DOHH2 (cell line): ENCODE data around the gene SCD5.

Source experiments
- H3F3A ChIP-seq: fragments of 200-600 bp; sonication (generic), shearing (Covaris generic); 2 replicates; pipeline ENCODE4 v1.6.0; 2016; ENCODE audit warnings: antibody characterized with exemption, mild to moderate bottlenecking; ENCODE audit not compliant: control insufficient read depth, insufficient read depth
- H3K27ac ChIP-seq: fragments of 200-600 bp; sonication (generic); 2 replicates; pipeline ENCODE4 v1.5.1; 2014; ENCODE audit warnings: low read depth, mild to moderate bottlenecking, low read length, moderate library complexity
- H3K27me3 ChIP-seq: fragments of 200-600 bp; sonication (generic); 2 replicates; pipeline ENCODE4 v1.6.1; 2014; ENCODE audit warnings: mild to moderate bottlenecking, low read length, mixed read lengths; ENCODE audit not compliant: control insufficient read depth
- H3K36me3 ChIP-seq: fragments of 200-600 bp; sonication (generic); 2 replicates; pipeline ENCODE4 v1.6.1; 2014; ENCODE audit warnings: mild to moderate bottlenecking, low read length, moderate library complexity, mixed read lengths; ENCODE audit not compliant: control insufficient read depth
- H3K4me1 ChIP-seq: fragments of 200-600 bp; sonication (generic); 2 replicates; pipeline ENCODE4 v1.6.1; 2014; ENCODE audit warnings: mild to moderate bottlenecking, low read length, mixed read lengths; ENCODE audit not compliant: control insufficient read depth
- H3K4me2 ChIP-seq: fragments of 200-600 bp; sonication (generic); 2 replicates; pipeline ENCODE4 v1.6.0; 2014; ENCODE audit warnings: mild to moderate bottlenecking, low read length, moderate library complexity
- H3K4me3 ChIP-seq: fragments of 200-600 bp; sonication (generic); 2 replicates; pipeline ENCODE4 v1.5.1; 2014; ENCODE audit warnings: mild to moderate bottlenecking, low read length, mixed read lengths
- H3K79me2 ChIP-seq: fragments of 200-600 bp; sonication (generic); 2 replicates; pipeline ENCODE4 v1.6.1; 2014; ENCODE audit warnings: mild to moderate bottlenecking, low read length, mixed read lengths; ENCODE audit not compliant: control insufficient read depth
- H3K9me2 ChIP-seq: fragments of 200-600 bp; sonication (generic); replicated peaks from 2 replicates; pipeline ENCODE4 v1.6.1; 2014; ENCODE audit warnings: mild to moderate bottlenecking, low read length, mixed read lengths; ENCODE audit not compliant: control insufficient read depth
- H3K9me3 ChIP-seq: fragments of 200-600 bp; sonication (generic); 2 replicates; pipeline ENCODE4 v1.6.1; 2014; ENCODE audit warnings: antibody characterized with exemption, low read length, mixed read lengths; ENCODE audit not compliant: control insufficient read depth, insufficient read depth
- H4K20me1 ChIP-seq: fragments of 200-600 bp; sonication (generic); 2 replicates; pipeline ENCODE4 v1.6.0; 2014; ENCODE audit warnings: low read depth, mild to moderate bottlenecking, antibody characterized with exemption, low read length, moderate library complexity; ENCODE audit not compliant: control insufficient read depth, insufficient read depth
- EZH2phosphoT487 ChIP-seq: fragments of 200-600 bp; sonication (generic); IDR thresholded peaks from 2 replicates; pipeline ENCODE4 v1.6.1; 2017; ENCODE audit warnings: borderline replicate concordance, mild to moderate bottlenecking, antibody characterized with exemption, low read length, moderate library complexity, mixed read lengths
- TF ChIP-seq, protein P1 (sequence below): fragments of 200-600 bp; sonication (generic); IDR thresholded peaks from one replicate; pipeline ENCODE4 v1.5.1; 2014; ENCODE audit warnings: antibody characterized with exemption, mild to moderate bottlenecking, low read depth, low read length; ENCODE audit not compliant: poor library complexity, severe bottlenecking

Gene SCD5

DNA sequence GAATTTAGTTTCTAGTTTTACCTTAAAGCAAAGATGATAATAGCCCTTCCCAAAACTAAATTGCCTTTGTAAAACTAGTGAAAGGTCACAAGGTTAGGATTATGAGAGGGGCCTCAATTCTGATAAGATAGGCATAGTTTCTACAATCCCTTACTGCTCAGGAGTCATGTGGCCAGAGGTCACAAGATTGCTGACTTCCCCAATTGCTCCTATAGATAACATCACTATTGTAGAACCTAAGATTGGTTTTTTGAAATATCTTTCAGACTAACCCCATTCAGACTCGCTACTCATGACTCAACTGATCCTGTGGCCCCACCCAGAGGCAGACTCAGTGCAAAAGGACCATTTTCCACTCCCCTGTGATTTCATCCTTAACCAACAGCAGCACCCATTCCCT is 70.3 kb downstream of the SCD5 start:
- H3K4me2 ChIP-seq, result no peak overlapping the region
- peaks cover 4% of the 10 kb centered on the region; the same call in 1 of the 2 replicates for H3K4me1 ChIP-seq
- no peak for TF ChIP-seq EZH2phosphoT487
- TF ChIP-seq, protein P1, sequence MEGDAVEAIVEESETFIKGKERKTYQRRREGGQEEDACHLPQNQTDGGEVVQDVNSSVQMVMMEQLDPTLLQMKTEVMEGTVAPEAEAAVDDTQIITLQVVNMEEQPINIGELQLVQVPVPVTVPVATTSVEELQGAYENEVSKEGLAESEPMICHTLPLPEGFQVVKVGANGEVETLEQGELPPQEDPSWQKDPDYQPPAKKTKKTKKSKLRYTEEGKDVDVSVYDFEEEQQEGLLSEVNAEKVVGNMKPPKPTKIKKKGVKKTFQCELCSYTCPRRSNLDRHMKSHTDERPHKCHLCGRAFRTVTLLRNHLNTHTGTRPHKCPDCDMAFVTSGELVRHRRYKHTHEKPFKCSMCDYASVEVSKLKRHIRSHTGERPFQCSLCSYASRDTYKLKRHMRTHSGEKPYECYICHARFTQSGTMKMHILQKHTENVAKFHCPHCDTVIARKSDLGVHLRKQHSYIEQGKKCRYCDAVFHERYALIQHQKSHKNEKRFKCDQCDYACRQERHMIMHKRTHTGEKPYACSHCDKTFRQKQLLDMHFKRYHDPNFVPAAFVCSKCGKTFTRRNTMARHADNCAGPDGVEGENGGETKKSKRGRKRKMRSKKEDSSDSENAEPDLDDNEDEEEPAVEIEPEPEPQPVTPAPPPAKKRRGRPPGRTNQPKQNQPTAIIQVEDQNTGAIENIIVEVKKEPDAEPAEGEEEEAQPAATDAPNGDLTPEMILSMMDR, result no peak
- no peaks in the 10 kb centered on the region for H3K27me3 ChIP-seq
- no peaks in the 10 kb centered on the region for H3K79me2 ChIP-seq
- no peaks in the 10 kb centered on the region for H4K20me1 ChIP-seq
- H3K4me3 ChIP-seq, result no peak overlapping the region
- no peaks in the 10 kb centered on the region for H3F3A ChIP-seq
- no peaks in the 10 kb centered on the region for H3K9me2 ChIP-seq
- H3K27ac ChIP-seq, result no peak overlapping the region
- no peaks in the 10 kb centered on the region for H3K36me3 ChIP-seq
- no peaks in the 10 kb centered on the region for H3K9me3 ChIP-seq

DNA sequence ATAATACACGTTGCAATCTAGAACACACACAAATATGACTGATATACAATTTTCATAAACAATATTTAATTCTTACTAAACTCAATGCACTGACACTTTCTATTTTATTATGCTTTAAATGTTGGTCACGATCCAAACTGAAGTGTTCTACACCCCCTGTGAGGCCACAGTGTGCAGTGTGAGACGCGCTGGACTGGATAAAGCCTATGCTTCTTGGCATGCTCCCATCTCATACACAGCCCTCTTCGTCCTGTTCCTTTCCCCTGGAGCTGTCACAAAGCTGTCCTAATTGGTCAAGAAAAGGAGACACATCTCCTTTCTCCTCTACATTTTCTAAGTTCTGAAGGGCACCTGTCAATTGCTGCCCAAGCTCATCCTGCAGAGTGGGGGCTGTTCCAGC is 72.0 kb downstream of the SCD5 start:
- no peak overlapping the region for H3K27ac ChIP-seq
- H3K4me2 ChIP-seq, result no peak overlapping the region
- TF ChIP-seq, protein P1, result no peak
- TF ChIP-seq EZH2phosphoT487, result no peak
- H4K20me1 ChIP-seq, result peaks cover 1% of the 10 kb centered on the region; the same call in 1 of the 2 replicates
- H3K27me3 ChIP-seq, result no peaks in the 10 kb centered on the region
- H3K36me3 ChIP-seq, result no peaks in the 10 kb centered on the region
- no peaks in the 10 kb centered on the region for H3F3A ChIP-seq
- H3K79me2 ChIP-seq, result peaks cover 2% of the 10 kb centered on the region
- H3K9me2 ChIP-seq, result no peaks in the 10 kb centered on the region
- H3K4me1 ChIP-seq, result peaks cover 10% of the 10 kb centered on the region
- H3K9me3 ChIP-seq, result no peaks in the 10 kb centered on the region
- H3K4me3 ChIP-seq, result no peak overlapping the region

DNA sequence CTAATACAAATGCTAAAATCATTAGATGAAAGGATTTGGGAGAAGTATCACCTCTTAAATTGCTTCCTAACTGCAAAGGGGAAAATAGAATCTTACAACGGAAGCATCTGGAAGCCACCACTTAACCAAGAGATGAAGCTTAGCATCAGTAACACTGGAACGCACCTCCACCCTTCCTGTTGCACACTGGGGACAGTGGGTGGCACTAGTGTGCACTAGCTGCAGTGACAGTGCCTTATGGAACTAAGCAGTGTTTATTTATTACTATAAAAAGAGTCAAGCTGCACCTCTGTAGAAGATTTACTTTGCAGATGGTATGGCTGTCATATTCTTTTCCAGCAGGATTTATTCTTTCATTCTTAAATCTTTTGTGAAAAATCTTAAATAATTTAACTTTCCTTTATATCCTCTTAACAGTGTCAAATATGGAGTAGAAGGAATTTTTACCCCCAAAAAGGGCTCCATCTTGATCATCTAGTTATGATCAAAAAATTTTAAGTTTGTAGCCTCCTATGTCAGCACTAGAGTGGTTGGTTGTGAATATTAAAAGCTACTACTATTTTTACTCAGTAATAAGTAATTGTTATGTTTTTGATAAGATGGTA is 76.7 kb downstream of the SCD5 start:
- Histone ChIP-seq H3K4me1 (peaks cover 8% of the 10 kb centered on the region), H3K4me3 (no peak overlapping the region), H3K79me2 (peaks cover 9% of the 10 kb centered on the region), H3K27me3 (no peaks in the 10 kb centered on the region), H3F3A (no peaks in the 10 kb centered on the region), H3K9me3 (no peaks in the 10 kb centered on the region), H3K4me2 (no peak overlapping the region), H3K36me3 (no peaks in the 10 kb centered on the region), H3K27ac (no peak overlapping the region), H4K20me1 (peaks cover 5% of the 10 kb centered on the region; the same call in 1 of the 2 replicates), H3K9me2 (no peaks in the 10 kb centered on the region)
- TF ChIP-seq, protein P1, result peak; percentile 72
- no peak for TF ChIP-seq EZH2phosphoT487
